Ectodermal cell (in vitro differentiated cells): Measurements from ENCODE around the gene PCP4. TPM values are rescaled to one million over a fixed set of nuclear protein-coding genes. Genes with fewer than 3 reads are reported as not detected.

Experiments used
- H3K27ac ChIP-seq: 2 replicates; pipeline ENCODE4 v1.7.0; 2013; ENCODE audit warnings: mild to moderate bottlenecking, low read depth, low read length; ENCODE audit not compliant: insufficient read depth, poor library complexity, severe bottlenecking
- H3K27me3 ChIP-seq: 2 replicates; pipeline ENCODE4 v1.7.0; 2013; ENCODE audit warnings: mild to moderate bottlenecking, low read length; ENCODE audit not compliant: insufficient read depth, control insufficient read depth, poor library complexity, severe bottlenecking
- H3K36me3 ChIP-seq: one replicate; pipeline ENCODE4 v1.7.0; 2013; ENCODE audit warnings: low read length; ENCODE audit not compliant: control insufficient read depth, insufficient read depth
- H3K4me1 ChIP-seq: one replicate; pipeline ENCODE4 v1.7.0; 2013; ENCODE audit warnings: low read length; ENCODE audit not compliant: control insufficient read depth, insufficient read depth
- H3K4me3 ChIP-seq: 2 replicates; pipeline ENCODE4 v1.7.0; 2013; ENCODE audit warnings: low read depth, low read length, control low read depth; ENCODE audit not compliant: insufficient read depth
- H3K9me3 ChIP-seq: 2 replicates; pipeline ENCODE4 v1.7.0; 2013; ENCODE audit warnings: mild to moderate bottlenecking, low read length, moderate library complexity; ENCODE audit not compliant: control insufficient read depth
- WGBS, 2 experiments: methylation state at CpG; one replicate each; pipeline ENCODE4 v1.1.7; 2013; ENCODE audit warnings: missing lambda C conversion rate in 2 of 2; 5-methylcytosine and 5-hydroxymethylcytosine counted together
- polyA plus RNA-seq, 4 experiments: library from polyadenylated mRNA; stranded (reverse); fragments of 50-300 nt; gene quantifications; one replicate each; pipeline ENCODE4 v1.2.3, GENCODE V29; 2013

PCP4 gene
- polyA plus RNA-seq (2013, experiment 1 of 4), result 1.4 TPM
- polyA plus RNA-seq (2013, experiment 2 of 4), result 0.98 TPM
- 2.7 TPM for polyA plus RNA-seq (2013, experiment 3 of 4)
- polyA plus RNA-seq (2013, experiment 4 of 4), result 3.3 TPM

DNA sequence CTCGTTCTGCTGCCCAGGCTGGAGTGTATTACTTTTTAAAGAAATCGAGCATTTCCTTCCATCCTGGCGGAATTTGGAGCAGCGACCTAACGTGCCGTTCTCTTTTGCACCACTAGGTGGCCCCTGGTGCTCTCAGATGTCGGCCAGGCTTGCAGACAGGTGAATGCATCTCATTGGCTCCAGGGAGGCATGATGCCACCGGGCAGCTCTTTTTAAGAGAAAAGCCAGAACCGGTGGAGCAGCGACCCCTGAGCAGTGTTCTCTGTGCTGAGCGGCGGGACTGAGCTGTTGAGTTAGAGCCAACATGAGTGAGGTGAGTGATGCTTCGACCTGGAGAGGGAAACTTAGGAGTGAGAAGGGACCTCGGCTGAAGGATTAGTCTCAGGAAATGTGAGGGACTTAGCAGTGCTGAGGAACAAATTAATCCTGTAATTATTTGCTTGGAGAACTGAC lies at the start of gene PCP4:
TSS of gene PCP4 (plus strand) at position 241 of the 453 bp plus-strand sequence. CDS start at position 305, 64 bp downstream.
- H3K36me3 ChIP-seq, result no peaks in the 10 kb centered on the region
- no peak within 1 kb of the TSS for H3K4me3 ChIP-seq
- H3K27me3 ChIP-seq, result peaks cover 3% of the 10 kb centered on the region
- H3K27ac ChIP-seq, result no peak within 1 kb of the TSS
- WGBS, 2 experiments, result 13 to 16% methylated on average over 14 of the region's 14 CpGs
- H3K4me1 ChIP-seq, result no peaks in the 10 kb centered on the region
- no peaks in the 10 kb centered on the region for H3K9me3 ChIP-seq

GRCh38 chr21:39818557-39818956 lies 48.7 kb upstream of the PCP4 start:
- no peak overlapping the region for H3K4me3 ChIP-seq
- no peaks in the 10 kb centered on the region for H3K9me3 ChIP-seq
- WGBS, 2 experiments, result 83 to 86% methylated on average over 1 to 2 of the region's 2 CpGs
- H3K27me3 ChIP-seq, result no peaks in the 10 kb centered on the region
- H3K27ac ChIP-seq, result no peak overlapping the region
- no peaks in the 10 kb centered on the region for H3K36me3 ChIP-seq
- H3K4me1 ChIP-seq, result no peaks in the 10 kb centered on the region

DNA sequence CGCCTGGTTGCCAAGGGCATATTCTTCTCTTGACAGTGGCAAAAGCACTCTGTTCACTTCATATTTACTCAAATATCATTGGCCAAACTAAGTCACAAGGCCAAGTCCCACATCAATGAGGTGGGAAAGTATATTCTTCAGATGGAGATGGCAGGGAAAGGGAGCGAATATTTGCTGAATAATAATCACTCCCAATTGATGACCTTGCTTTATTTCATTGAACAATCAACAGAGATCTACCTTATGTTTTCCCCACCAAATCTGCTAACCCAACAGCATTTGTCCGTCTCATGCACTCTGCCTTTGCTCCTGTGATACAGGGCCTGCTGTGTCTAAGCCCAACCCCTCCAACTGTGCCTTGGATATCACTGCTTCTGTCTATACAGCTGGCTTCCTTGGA lies 45.2 kb upstream of the PCP4 start:
- Histone ChIP-seq H3K4me1 (no peaks in the 10 kb centered on the region), H3K9me3 (no peaks in the 10 kb centered on the region), H3K36me3 (no peaks in the 10 kb centered on the region), H3K27me3 (no peaks in the 10 kb centered on the region), H3K4me3 (no peak overlapping the region), H3K27ac (no peak overlapping the region)
- WGBS, 2 experiments, result 91 to 94% methylated on average over 3 of the region's 3 CpGs

DNA sequence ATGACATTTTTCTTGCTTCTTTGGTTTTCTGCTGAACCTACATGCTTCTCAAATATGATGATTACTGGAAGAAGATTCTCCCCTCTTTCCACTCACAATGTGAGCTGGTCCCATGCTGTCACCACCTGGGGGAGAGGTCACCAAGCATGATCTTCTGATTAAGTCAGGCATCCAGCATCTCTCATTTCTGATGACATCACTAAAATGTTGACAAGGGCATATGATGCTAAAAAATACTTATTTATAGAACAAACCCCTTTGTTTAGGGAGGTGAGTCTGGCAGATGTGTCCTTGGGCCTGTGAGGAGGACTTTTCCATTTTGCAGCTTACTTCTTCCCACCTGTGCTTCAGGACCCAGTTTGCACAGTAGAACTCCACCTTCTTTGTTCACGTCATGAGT lies 42.0 kb upstream of the PCP4 start:
- no peak overlapping the region for H3K27ac ChIP-seq
- H3K27me3 ChIP-seq, result no peaks in the 10 kb centered on the region
- no peaks in the 10 kb centered on the region for H3K9me3 ChIP-seq
- H3K4me3 ChIP-seq, result no peak overlapping the region
- H3K4me1 ChIP-seq, result no peaks in the 10 kb centered on the region
- 52 to 61% methylated on average over 1 of the region's 1 CpG for WGBS, 2 experiments
- H3K36me3 ChIP-seq, result no peaks in the 10 kb centered on the region

- no peaks in the 10 kb centered on the region for H3K9me3 ChIP-seq
- no peak overlapping the region for H3K27ac ChIP-seq
- H3K4me3 ChIP-seq, result no peak overlapping the region
- no peaks in the 10 kb centered on the region for H3K27me3 ChIP-seq
- WGBS, 2 experiments, result 93 to 97% methylated on average over 2 to 3 of the region's 4 CpGs
- H3K36me3 ChIP-seq, result no peaks in the 10 kb centered on the region
- H3K4me1 ChIP-seq, result no peaks in the 10 kb centered on the region
These were observed 32.7 kb upstream of the PCP4 start for GRCh38 chr21:39834543-39834942.

DNA sequence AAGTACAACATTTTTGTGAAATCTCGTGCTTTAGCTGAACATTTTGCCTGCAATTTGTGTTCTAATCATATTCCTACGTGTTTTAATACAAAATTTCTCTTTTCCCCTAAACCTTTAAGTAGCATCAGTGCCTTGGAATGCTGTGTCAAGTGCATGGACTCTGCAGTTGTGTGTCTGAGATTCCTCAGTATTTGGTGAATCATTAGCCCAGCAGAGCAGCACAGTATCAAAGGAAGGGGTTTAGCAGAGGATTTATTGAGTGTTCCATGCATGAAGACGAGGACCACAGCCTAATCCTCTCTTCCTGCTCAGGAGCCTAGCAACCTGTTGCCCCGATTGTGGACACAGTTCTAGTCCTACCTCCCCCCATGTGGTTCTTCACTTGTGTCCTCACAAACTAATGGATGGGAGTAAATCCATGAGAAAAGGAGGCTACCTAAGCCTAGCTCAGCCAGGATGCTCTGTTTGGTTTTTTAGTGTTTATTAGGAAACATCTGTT lies 29.3 kb upstream of the PCP4 start:
- no peak overlapping the region for H3K4me3 ChIP-seq
- no peaks in the 10 kb centered on the region for H3K9me3 ChIP-seq
- no peaks in the 10 kb centered on the region for H3K36me3 ChIP-seq
- H3K27ac ChIP-seq, result no peak overlapping the region
- H3K27me3 ChIP-seq, result no peaks in the 10 kb centered on the region
- peaks cover 3% of the 10 kb centered on the region for H3K4me1 ChIP-seq
- WGBS, 2 experiments, result 85 to 89% methylated on average over 4 of the region's 4 CpGs

- Histone ChIP-seq H3K36me3 (no peaks in the 10 kb centered on the region), H3K27me3 (no peaks in the 10 kb centered on the region), H3K4me3 (no peak overlapping the region), H3K4me1 (peaks cover 3% of the 10 kb centered on the region), H3K27ac (no peak overlapping the region), H3K9me3 (no peaks in the 10 kb centered on the region)
- WGBS, 2 experiments, result 91 to 92% methylated on average over 22 of the region's 22 CpGs
These were observed 26.7 kb upstream of the PCP4 start for GRCh38 chr21:39840373-39841097.

DNA sequence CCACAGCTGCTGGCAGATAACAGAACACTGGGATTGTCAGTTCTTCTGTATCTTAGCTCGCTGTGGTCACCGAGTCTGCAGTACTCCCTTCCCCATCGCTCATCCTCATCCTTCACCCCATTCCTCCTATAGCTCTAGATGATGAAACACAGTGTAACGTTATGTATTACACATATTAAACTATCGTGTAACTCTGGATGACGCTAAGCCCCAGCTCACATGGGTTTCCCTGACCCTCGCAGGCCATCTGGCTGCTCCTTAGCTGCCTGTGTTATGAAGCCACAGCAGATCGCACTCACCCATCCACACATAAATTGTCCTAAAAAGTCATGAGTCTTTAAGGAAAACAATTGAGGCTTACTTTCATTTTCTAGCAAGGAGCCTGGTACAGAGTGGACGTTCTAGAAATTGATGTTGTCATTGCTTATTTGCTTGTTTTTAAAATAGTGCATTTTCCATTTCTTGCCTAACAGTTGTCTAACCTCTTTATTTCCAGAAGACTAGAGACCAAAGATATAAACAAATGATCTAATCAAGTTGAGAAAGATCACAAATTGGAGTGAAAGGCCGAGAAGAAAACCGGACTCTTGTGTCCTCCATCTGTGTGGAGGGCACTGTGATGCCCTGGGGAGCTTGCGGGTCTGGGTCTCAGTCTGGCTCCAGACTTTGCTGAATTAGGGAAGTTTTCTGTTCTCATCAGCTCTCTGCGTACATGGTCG lies 24.3 kb upstream of the PCP4 start:
- H3K36me3 ChIP-seq, result no peaks in the 10 kb centered on the region
- no peak overlapping the region for H3K4me3 ChIP-seq
- H3K9me3 ChIP-seq, result no peaks in the 10 kb centered on the region
- H3K27me3 ChIP-seq, result no peaks in the 10 kb centered on the region
- H3K4me1 ChIP-seq, result peaks cover 3% of the 10 kb centered on the region
- no peak overlapping the region for H3K27ac ChIP-seq
- WGBS, 2 experiments, result 95% methylated on average over 14 of the region's 14 CpGs

DNA sequence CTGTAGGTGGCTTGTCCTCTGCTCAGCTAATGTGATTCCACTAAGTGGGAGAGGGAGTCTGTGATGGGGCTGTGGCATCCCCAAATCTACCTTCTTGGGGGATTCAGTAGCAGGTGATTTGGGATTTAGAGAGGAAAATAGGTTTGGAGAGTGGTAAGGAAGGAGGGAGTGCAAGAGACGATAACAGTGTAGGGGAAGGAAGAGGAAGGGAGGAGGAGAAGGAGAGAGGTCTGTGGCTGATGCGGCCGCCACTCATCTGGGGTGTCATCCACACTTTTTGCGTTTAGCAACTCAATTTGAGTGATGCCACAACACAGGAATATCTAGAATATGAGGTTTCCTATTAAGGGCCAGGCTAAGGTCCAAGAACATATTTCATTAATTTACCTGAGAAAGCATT lies 23.8 kb upstream of the PCP4 start:
- WGBS, 2 experiments, result 93% methylated on average over 4 of the region's 4 CpGs
- H3K27ac ChIP-seq, result no peak overlapping the region

GRCh38 chr21:39843916-39844315 lies 23.3 kb upstream of the PCP4 start:
- Histone ChIP-seq H3K4me3 (no peak overlapping the region), H3K27ac (no peak overlapping the region), H3K36me3 (no peaks in the 10 kb centered on the region), H3K9me3 (no peaks in the 10 kb centered on the region), H3K27me3 (no peaks in the 10 kb centered on the region), H3K4me1 (peaks cover 3% of the 10 kb centered on the region)
- WGBS, 2 experiments, result 94 to 95% methylated on average over 5 of the region's 5 CpGs

More for the DNA sequence above, 23.8 kb upstream of the PCP4 start:
- peaks cover 3% of the 10 kb centered on the region for H3K4me1 ChIP-seq
- H3K4me3 ChIP-seq, result no peak overlapping the region
- no peaks in the 10 kb centered on the region for H3K36me3 ChIP-seq
- no peaks in the 10 kb centered on the region for H3K27me3 ChIP-seq
- no peaks in the 10 kb centered on the region for H3K9me3 ChIP-seq
